HG03442 (cell line): Measurements from ENCODE around the gene DOHH.
"Not testable (repeated sequence)": the region's sequence is repeated elsewhere in the genome, so short reads cannot be mapped to it uniquely, and the experiment has no call there.

Source experiments
- ATAC-seq: cut with Tn5 transposase; IDR thresholded peaks from one replicate; pipeline ENCODE4 v1.9.1; 2021; ENCODE audit warnings: mild to moderate bottlenecking, moderate library complexity; ENCODE audit not compliant: unreplicated experiment

DOHH gene

GRCh38 chr19:3520166-3521103 is 20.0 kb upstream of the DOHH start:
- ATAC-seq, result no peak

- ATAC-seq, result no peak
These were observed 18.7 kb upstream of the DOHH start for GRCh38 chr19:3519126-3519525.

GRCh38 chr19:3518659-3519058 is 18.2 kb upstream of the DOHH start:
- no peak for ATAC-seq

- ATAC-seq, result no peak
These were observed 17.8 kb upstream of the DOHH start for GRCh38 chr19:3518255-3518654.

- no peak for ATAC-seq
These were observed 17.2 kb upstream of the DOHH start for GRCh38 chr19:3517638-3518037.

GRCh38 chr19:3516675-3517207 is 16.3 kb upstream of the DOHH start:
- ATAC-seq, result no peak

GRCh38 chr19:3515891-3516422 is 15.5 kb upstream of the DOHH start:
- ATAC-seq, result no peak

GRCh38 chr19:3514930-3515329 is 14.5 kb upstream of the DOHH start:
- ATAC-seq, result no peak

GRCh38 chr19:3513229-3514140 is 13.0 kb upstream of the DOHH start:
- ATAC-seq, result no peak

GRCh38 chr19:3512562-3513228 is 12.2 kb upstream of the DOHH start:
- ATAC-seq, result no peak

- ATAC-seq, result no peak
These were observed 11.2 kb upstream of the DOHH start for GRCh38 chr19:3511506-3512251.

- ATAC-seq, result no peak
These were observed 10.3 kb upstream of the DOHH start for GRCh38 chr19:3510727-3511126.

GRCh38 chr19:3509566-3509989 is 9.1 kb upstream of the DOHH start:
- no peak for ATAC-seq

- ATAC-seq, result no peak
These were observed 8.5 kb upstream of the DOHH start for GRCh38 chr19:3508771-3509535.

- ATAC-seq, result not testable (repeated sequence)
These were observed 7.7 kb upstream of the DOHH start for GRCh38 chr19:3508121-3508661.

- no peak for ATAC-seq
These were observed 7.1 kb upstream of the DOHH start for GRCh38 chr19:3507371-3508120.

GRCh38 chr19:3506384-3507340 is 6.2 kb upstream of the DOHH start:
- no peak for ATAC-seq
